HG02588 (cell line): ENCODE data around the gene PSMB9.
A peak's percentile ranks its signal among the peaks of the same experiment; 100 is the strongest.
"Not testable (repeated sequence)": the region's sequence is repeated elsewhere in the genome, so short reads cannot be mapped to it uniquely, and the experiment has no call there.

Source experiments
- ATAC-seq: cut with Tn5 transposase; IDR thresholded peaks from one replicate; pipeline ENCODE4 v1.9.1; 2021; ENCODE audit warnings: mild to moderate bottlenecking, moderate library complexity; ENCODE audit not compliant: unreplicated experiment

Gene PSMB9

GRCh38 chr6:32858194-32858593 is 4.2 kb downstream of the PSMB9 start:
- ATAC-seq, result no peak

GRCh38 chr6:32860674-32861073 is 6.7 kb downstream of the PSMB9 start:
- no peak for ATAC-seq

GRCh38 chr6:32862725-32863124 is 8.7 kb downstream of the PSMB9 start:
- no peak for ATAC-seq

DNA sequence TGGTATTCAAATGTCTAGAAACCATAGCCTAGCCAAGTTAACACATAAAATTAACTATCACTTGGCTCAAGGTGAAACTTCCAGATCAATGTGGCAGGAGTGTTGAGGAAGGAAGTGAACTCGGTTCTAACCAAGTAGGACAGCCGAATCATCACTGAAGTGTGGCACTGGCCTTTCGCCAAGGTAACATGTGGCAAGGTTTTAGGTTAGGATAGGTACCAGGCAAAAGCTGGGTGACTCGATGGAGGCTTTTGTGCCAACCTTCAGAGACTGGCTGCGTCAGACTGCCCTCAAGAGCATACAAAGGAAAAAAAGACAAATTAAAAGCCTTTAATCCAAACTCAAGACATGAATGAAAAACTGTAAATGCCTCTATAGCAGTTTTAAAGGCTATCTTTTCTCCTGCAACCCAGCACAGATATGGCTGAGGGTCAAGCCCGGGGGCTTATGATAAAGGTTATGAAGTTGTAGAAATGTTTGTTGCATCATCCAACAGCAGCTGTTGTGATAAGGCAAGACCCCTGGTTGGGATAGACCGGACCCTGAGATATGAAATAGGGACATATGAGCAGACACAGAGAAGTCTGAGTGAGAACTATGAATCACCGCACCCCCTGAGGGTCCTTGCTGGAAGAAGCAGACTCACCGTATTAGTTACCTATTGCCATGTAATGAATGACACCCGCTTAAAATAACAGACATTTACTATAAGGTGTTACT is 11.9 kb downstream of the PSMB9 start:
- ATAC-seq, result no peak

- ATAC-seq, result no peak
Observed at GRCh38 chr6:32867022-32867477, 13.1 kb downstream of the PSMB9 start.

DNA sequence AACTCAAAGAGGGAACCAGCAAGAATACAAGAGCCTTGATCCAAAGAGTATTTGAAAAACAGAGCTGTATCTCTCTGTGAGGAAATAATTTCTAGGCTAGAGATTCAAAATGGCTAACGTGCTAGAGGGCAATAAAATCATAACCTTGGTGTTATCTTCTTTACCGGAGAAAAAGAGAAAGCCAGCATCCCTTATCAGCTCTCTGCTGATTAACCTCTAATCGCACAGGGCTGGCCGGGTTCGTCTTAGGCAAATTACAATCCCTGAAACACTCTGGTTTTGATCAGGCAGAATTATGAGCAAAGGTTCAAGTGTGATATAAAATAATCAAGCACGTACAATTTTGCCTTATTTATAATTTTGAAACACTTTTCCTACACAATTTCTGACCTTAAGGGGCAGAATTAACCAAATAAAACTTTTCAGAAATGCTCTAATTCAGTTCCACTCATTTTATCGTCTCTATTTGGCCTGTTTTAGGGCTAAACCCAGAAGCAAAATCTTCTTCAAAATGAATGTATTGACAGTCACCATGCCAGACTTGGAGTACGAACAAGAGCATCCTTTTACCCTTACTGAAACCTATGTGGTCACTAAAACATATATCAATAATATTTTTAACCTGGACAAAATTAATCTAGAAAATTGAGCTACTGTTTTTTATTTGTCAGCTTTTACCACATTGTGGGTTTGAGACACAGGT is 13.7 kb downstream of the PSMB9 start:
- ATAC-seq, result no peak

- no peak for ATAC-seq
Observed at GRCh38 chr6:32868257-32868788, 14.3 kb downstream of the PSMB9 start.

- not testable (repeated sequence) for ATAC-seq
Observed at GRCh38 chr6:32873947-32874346, 20.0 kb downstream of the PSMB9 start.

GRCh38 chr6:32876603-32877002 is 22.6 kb downstream of the PSMB9 start:
- no peak for ATAC-seq

DNA sequence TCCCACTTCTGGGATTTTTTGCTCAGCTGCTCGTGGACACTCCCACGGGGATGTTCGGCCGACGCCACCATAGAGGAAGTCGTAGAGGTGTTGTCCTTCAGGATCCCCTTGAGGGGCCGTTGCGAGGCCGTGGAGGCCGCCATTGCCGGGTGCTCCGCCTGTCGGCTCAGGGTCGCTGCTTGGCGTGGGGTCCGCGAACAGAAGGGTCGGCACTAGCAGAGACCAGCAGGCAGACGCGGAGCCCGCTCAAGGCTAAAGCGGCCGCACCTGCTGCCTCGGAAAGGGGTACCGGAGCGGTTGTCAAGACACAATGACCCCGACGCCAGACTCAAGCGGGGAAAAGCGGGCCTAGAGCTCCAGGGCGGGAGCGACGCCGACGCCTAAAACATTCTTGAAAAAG is 25.7 kb downstream of the PSMB9 start:
- no peak for ATAC-seq

DNA sequence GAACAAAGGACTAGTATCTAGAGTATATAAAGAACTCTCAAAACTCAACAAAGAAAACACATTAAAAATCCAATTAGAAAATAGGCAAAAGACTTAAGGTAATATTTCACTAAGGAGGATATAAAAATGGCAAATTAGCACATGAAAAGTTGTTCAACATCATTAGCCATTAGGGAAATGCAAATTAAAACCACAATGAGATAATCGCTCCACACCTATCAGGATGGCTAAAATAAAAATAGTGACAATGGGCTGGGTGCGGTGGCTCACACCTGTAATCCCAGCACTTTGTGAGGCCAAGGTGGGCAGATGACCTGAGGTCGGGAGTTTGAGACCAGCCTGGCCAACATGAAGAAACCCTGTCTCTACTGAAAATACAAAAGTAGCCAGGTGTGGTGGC is 27.0 kb downstream of the PSMB9 start:
- not testable (repeated sequence) for ATAC-seq

DNA sequence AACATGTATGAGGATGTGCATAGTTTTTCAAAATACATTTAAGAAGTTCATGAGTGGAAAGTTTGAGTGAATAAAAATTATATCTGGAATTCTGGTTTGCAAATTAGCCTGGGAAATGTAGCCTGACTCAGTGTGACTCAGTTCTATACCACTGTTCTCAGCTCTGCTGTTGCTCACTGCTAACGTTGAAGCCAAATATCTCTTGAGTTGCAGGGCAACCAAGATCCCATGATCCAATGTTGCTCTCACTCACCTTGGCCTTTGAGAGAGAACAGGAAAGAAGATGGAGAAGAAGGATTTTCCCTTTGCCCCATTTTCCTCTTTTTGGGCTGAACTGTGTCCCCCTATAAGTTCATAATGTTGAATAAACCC is 28.9 kb downstream of the PSMB9 start:
- no peak for ATAC-seq

- ATAC-seq, result no peak
Observed at GRCh38 chr6:32883789-32884188, 29.8 kb downstream of the PSMB9 start.

GRCh38 chr6:32885698-32886286 is 31.8 kb downstream of the PSMB9 start:
- ATAC-seq, result no peak

GRCh38 chr6:32886681-32887383 is 32.8 kb downstream of the PSMB9 start:
- no peak for ATAC-seq

DNA sequence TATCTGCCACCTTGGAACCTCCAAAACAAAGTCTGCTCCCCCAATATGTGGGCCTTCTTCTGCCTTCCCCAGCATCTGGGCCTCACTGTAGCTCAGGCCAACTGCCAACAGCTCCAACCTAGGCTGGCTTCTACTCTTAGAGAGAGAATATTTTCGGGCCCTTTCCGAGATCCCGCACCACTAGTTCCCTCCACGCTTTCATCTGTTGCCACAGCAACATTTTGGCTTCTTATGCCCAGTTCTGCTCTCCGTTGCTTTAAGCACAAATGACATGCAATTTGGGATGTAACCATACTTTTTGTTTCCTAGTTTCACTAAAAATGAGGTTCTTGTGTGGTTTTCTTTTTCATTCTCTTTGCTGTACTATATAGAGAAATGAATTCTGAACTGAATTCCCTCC is 33.6 kb downstream of the PSMB9 start:
- no peak for ATAC-seq

GRCh38 chr6:32888576-32888975 is 34.6 kb downstream of the PSMB9 start:
- ATAC-seq, result no peak

- no peak for ATAC-seq
Observed at GRCh38 chr6:32889533-32889932, 35.5 kb downstream of the PSMB9 start.

DNA sequence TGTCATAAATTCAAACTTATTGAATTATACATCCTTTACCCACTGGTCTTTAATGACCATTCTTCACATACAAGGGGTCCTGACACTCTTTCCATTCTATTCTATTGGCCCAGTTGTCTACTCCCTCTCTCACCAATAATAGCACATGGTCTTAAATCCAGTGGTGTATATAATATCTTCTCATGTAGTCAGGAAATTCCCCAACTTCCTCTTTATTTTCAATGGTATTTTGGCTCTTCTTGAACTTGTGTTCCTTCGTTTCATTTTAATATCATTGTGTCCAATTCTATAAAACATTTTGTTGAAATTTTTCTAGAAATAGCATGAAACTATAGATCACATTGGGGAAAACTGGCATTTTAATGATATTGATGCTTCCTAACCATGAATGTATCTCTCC is 36.8 kb downstream of the PSMB9 start:
- ATAC-seq, result no peak

DNA sequence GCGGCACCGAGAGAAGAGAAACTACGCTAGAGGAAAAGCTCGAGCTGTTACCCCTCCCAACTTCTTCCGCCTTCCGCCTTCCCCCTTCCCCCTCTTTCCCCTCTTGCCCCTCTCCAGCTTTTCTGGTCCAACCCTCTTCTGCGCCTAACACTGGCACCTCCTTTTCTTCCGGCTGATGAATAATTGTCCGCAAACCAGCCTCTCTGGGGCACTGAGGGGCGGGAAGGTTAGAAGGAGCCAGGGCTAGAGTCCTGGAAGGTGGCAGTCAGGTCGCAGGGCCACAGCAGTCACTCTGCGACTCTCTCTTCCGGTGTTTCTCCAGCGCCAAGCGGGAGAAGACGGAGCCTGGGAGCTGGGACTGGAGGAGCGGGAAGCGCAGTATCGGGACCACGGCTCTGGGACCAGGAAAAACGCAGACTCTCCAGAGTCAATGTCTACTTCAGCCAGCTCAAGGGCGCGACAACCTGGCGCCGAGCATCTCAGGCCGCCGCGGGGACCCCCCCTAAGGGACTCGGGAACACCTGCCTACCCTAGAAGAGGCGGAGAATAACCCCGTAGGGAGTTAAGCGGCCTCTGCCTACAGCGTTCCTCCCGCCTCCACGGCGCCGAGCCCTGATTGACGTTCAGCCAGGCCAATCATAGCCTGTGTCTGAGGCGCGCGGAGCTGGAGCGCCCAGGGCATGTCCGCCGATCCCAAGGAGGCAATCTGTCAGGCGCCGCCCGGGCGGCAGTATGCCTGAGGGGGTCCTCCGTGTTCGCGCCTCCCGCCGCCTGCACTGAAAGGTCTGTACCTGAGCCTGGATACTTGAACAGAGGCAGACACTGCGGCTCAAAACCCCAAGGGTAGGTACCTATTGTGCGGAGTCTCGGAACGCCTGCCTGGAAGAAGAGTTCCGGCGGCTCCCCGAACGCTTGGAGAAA is 40.4 kb downstream of the PSMB9 start:
- peak; percentile 95 for ATAC-seq
